Smooth muscle cell of trachea (primary cell): Measurements from ENCODE around the gene C19orf12. TPM values are rescaled to one million over a fixed set of nuclear protein-coding genes. Genes with fewer than 3 reads are reported as not detected.

Source experiments
- total RNA-seq: library from RNA; depleted of rRNA; stranded (reverse); fragments of >200 nt; gene quantifications from 2 replicates; pipeline ENCODE4 v1.2.1, GENCODE V29; 2014

C19orf12 gene
- total RNA-seq = 29.8 and 39.7 TPM in 2 replicates

DNA sequence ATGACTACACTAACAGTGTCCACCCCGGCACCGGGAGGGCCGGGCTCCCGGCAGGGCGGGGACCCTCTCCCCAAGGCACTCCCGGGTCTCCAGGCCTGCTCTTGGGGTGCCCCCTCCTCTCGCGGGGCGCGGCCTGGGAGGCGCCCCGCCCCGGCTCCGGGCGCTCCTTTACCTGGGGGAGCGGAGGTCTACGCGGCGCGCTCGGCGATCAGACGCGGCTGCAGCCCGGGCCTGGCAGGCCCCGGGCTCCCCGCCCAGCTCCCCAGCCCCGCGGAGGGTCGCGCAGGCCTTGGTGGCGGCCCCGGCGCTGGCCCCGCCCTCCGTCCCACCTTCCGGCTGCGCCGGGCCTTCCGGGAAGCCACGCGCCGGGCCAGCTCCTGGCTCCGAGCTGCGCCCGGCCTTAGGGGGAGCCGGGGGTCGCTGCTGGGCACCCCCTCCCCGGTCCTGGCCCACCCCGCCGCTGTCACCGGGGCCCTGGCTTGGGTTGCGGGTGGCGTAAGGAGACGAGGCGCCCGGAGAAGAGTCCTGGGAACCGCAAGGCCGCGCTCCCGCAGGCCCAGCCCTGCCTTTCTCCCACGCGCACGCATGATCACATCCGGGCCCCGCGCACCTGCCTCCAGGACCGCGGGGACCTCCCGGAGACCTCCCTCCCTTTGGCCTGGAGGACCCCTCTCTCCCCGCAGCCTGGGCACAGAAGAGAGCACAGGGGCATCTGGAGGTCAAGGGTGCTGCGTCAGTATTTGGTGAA, at the start of gene C19orf12:
Gene C19orf12, minus strand, starts transcription at position 309 of the 748 bp plus-strand sequence. CDS start 6,848 bp downstream, outside the sequence.

DNA sequence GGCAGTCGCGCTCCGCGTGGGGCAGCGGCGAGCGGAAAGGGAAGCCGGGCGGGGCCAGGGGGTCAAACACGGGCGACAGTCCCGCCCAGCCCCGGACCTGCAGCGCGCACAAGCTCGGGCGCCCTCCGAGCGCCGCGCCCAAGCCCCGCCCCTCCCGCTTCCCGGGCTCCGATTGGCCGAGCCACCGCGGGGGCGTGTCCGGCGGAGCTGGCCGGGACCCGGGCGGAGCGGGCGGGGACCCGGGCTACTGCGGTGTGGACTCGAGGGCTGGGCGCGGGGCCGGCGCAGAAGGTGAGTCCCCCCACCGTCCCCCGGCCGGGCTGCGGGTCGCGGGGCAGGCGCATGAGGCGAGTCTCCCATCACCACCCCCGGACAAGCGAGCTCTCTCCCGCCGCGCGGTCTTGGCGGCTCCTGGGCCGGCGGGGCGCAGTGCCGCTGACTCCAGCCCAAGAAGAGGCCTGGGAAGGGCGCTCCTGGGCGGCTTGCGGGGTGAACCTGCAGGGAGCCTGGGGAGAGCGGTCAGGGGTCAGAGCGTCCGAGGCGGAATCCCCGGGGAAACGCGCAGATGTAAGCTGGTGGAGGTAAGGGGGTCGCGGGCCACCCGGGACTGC, 49.7 kb downstream of the C19orf12 start, which contains the start of gene PLEKHF1:
Gene PLEKHF1, plus strand, starts transcription at position 247 of the 611 bp plus-strand sequence. CDS start 8,379 bp downstream, outside the sequence.

Other genes with a start within 250 kb of the C19orf12 start
- not detected in 2 replicates for gene VSTM2B, start 189.3 kb downstream of the C19orf12 start, total RNA-seq
- gene POP4, start 109.0 kb downstream of the C19orf12 start, total RNA-seq = 85.2 and 119 TPM in 2 replicates
- gene PLEKHF1, start 49.8 kb downstream of the C19orf12 start, total RNA-seq = 52.8 and 65.2 TPM in 2 replicates
- gene CCNE1, start 96.7 kb upstream of the C19orf12 start, total RNA-seq = 4.1 and 6.0 TPM in 2 replicates
- gene URI1, start 227.0 kb upstream of the C19orf12 start, total RNA-seq = 62.4 and 74.0 TPM in 2 replicates